ENCODE measurements around the gene SYT10. TPM values are rescaled to one million over a fixed set of nuclear protein-coding genes. Genes with fewer than 3 reads are reported as not detected.
"Not testable (repeated sequence)": the region's sequence is repeated elsewhere in the genome, so short reads cannot be mapped to it uniquely, and the experiment has no call there.

SYT10 gene
- total RNA-seq, 1 donor from 2014 or later, result not detected

DNA sequence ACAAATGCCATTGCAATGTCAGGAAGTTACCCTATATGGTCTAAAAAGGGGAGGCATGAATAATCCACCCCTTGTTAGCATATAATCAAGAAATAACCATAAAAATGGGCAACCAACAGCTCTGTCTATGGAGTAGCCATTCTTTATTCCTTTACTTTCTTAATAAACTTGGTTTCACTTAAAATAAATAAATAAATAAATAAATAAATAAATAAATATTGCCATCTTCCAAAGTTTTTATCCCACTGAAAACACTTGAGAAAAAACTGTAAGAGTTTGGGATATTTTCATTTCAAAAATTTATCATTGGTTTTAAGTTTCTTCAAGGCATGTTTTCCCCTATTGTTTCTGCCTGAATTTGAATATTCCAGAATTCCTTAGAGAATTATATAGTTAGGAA lies 89.8 kb downstream of the SYT10 start:
- intact Hi-C loops (cut with micrococcal nuclease), result no loop called here

DNA sequence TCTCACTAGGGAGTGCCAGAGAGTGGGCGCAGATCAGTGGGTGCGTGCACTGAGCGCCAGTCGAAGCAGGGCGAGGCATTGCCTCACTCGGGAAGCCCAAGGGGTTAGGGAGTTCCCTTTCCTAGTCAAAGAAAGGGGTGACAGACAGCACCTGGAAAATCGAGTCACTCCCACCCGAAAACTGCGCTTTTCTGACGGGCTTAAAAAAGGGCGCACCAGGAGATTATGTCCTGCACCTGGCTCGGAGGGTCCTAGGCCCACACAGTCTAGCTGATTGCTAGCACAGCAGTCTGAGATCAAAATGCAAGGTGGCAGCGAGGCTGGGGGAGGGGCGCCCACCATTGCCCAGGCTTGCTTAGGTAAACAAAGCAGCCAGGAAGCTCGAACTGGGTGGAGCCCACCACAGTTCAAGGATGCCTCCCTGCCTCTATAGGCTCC lies 107.6 kb downstream of the SYT10 start:
- intact Hi-C loops (cut with micrococcal nuclease), result not testable (repeated sequence)

DNA sequence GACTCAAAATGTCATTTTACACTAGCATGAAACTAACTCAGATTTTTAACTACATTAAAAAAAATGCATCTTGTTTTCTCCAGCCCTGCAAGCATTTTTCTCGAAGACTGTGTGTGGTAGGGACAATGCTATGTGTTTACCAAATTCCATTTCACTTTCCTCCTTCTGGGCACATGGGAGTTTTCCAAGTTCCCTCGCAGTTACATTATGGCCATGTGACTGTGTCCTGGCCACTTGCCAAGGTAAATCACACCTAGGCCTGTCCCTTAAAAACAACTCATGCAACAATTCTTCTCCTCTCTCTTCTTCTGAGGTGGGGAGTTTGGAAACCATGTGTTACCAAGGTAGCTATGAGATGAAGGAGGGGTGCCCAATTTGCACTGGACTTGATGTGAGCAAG lies 108.7 kb downstream of the SYT10 start:
- intact Hi-C loops (cut with micrococcal nuclease), result no loop called here

All from T-helper 2 cell treated with Interferon-gamma antibody and Interleukin-4, amounts not matched to agents 100 ng/mL and 5 ng/mL, for 36 hours (primary cell).